ENCODE results near the gene RUSC2.

RUSC2 gene

DNA sequence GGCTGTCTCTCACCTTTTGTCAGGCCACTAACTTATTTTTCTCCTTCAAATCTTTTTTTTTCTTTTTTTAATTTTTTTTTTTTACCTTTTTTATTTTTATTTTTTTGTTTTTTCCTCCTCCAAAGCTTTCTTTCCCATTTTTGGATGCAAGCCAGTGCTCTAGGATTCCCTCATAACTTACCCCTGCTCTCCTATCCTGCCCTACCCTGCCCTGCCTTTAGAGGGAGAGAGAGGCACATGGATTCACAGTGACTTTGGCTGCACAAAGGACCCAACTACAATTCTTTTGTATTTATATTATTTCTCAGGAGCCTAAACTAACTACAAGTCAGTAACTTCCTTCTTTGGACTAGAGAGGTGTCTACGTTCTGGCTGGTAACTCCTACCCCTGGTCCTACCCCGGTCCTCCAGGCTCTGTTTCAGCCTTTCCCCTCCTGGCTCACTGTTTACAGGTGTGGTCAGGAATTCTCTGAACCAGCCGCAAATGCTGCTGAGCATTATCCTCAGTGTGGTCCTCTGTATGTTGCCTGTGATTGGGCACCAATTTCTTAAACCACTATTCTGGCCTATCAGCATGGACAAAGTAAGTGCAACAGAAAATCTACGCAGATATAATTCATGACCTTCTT lies 8.4 kb upstream of the RUSC2 start:
- TF ChIP-seq, protein P1, sequence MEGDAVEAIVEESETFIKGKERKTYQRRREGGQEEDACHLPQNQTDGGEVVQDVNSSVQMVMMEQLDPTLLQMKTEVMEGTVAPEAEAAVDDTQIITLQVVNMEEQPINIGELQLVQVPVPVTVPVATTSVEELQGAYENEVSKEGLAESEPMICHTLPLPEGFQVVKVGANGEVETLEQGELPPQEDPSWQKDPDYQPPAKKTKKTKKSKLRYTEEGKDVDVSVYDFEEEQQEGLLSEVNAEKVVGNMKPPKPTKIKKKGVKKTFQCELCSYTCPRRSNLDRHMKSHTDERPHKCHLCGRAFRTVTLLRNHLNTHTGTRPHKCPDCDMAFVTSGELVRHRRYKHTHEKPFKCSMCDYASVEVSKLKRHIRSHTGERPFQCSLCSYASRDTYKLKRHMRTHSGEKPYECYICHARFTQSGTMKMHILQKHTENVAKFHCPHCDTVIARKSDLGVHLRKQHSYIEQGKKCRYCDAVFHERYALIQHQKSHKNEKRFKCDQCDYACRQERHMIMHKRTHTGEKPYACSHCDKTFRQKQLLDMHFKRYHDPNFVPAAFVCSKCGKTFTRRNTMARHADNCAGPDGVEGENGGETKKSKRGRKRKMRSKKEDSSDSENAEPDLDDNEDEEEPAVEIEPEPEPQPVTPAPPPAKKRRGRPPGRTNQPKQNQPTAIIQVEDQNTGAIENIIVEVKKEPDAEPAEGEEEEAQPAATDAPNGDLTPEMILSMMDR (IDR thresholded peaks at IDR 0.05; ENCODE audit: extremely low read depth, insufficient read depth, missing control alignments) = peak; percentile 66
- in situ Hi-C loops (cut with MboI; ENCODE audit: low pct_unique_long_range_greater_than_20kb, low sequenced_read_pairs, unreplicated experiment) = no loop called here
- DNase-seq (ENCODE audit: low spot score) = peak; percentile 36

DNA sequence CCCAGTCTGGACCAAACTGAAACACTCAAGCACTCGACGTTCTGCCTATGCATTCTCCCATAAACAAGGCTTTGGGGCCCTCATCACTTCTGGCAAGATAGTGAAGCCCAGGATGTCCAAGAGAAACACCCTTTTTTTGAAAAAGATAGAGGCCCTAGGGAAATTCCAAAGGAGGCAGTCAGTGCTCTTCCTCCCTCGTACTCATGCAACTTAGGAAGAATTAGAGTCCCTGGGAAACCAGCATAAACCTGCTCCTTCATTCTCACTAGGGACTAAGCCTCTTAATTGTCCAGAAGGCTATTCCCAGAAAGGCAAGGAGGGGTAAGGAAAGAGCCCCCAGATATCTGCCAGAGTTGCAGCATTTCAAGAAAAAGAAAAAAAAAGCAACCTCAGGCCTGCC lies 7.8 kb upstream of the RUSC2 start:
- DNase-seq (ENCODE audit: low spot score) = no peak
- in situ Hi-C loops (cut with MboI; ENCODE audit: low pct_unique_long_range_greater_than_20kb, low sequenced_read_pairs, unreplicated experiment) = no loop called here
- TF ChIP-seq, protein P1 (IDR thresholded peaks at IDR 0.05; ENCODE audit: extremely low read depth, insufficient read depth, missing control alignments) = no peak

DNA sequence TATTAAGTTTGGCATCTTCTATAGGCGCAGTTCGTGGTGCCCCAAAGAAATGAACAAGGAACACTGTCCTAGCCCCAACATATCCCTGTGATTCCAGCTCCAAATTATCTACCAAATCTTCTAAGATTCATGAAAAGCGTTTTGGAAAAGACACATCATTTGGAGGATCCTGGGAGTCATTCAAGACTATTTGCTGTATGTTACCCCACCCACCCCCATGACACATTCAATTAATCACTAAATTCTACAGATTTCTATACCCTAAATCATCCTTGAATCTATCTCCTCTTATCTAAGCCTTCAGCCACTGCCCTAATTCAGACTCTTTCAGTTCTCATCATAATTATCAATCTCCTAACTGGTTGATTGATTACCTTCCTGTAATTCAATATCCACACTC lies 5.5 kb upstream of the RUSC2 start:
- TF ChIP-seq, protein P1 (IDR thresholded peaks at IDR 0.05; ENCODE audit: extremely low read depth, insufficient read depth, missing control alignments) = no peak
- in situ Hi-C loops (cut with MboI; ENCODE audit: low pct_unique_long_range_greater_than_20kb, low sequenced_read_pairs, unreplicated experiment) = no loop called here
- no peak for DNase-seq (ENCODE audit: low spot score)

DNA sequence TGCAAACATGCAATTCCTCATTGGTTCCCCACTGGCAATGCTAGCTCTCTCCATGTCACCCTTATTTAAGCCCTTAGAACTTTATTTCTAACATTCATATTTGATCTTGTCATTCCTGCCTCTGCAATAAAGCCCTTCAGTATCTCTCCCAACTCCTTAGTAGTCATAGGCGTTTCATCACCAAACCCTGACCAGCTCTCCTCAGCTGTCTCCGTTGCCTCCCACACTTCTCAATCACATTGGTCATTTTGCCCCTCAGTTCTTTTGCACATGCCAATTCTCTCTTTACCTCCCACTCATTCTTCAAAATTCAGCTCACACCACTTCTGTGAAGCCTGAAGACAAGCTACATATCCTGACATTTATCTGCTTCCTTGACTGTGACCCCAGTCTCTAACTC lies 2.8 kb upstream of the RUSC2 start:
- no peak for DNase-seq (ENCODE audit: low spot score)
- in situ Hi-C loops (cut with MboI; ENCODE audit: low pct_unique_long_range_greater_than_20kb, low sequenced_read_pairs, unreplicated experiment) = no loop called here
- TF ChIP-seq, protein P1 (IDR thresholded peaks at IDR 0.05; ENCODE audit: extremely low read depth, insufficient read depth, missing control alignments) = no peak

DNA sequence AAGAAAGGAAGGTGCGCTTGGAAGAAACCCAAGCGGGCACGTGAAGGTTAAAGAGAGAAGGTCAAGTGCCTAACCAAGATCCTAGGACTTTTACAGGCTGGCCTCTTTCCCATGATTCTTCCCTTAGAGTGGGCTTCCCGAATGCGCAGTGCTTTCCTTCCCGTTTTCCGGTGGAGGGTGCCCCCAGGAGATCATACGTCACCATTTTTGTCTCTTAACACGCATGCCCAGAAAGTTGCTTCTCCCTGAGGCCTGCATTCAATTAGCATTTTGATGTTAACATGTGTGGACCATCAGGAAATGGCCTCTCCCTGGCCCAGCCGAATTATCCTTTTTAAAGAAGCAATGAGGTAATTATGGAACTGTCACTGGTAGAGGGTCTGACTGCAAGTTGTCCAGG lies 1.9 kb upstream of the RUSC2 start:
- TF ChIP-seq, protein P1 (IDR thresholded peaks at IDR 0.05; ENCODE audit: extremely low read depth, insufficient read depth, missing control alignments) = no peak
- no peak for DNase-seq (ENCODE audit: low spot score)
- in situ Hi-C loops (cut with MboI; ENCODE audit: low pct_unique_long_range_greater_than_20kb, low sequenced_read_pairs, unreplicated experiment) = no loop called here

DNA sequence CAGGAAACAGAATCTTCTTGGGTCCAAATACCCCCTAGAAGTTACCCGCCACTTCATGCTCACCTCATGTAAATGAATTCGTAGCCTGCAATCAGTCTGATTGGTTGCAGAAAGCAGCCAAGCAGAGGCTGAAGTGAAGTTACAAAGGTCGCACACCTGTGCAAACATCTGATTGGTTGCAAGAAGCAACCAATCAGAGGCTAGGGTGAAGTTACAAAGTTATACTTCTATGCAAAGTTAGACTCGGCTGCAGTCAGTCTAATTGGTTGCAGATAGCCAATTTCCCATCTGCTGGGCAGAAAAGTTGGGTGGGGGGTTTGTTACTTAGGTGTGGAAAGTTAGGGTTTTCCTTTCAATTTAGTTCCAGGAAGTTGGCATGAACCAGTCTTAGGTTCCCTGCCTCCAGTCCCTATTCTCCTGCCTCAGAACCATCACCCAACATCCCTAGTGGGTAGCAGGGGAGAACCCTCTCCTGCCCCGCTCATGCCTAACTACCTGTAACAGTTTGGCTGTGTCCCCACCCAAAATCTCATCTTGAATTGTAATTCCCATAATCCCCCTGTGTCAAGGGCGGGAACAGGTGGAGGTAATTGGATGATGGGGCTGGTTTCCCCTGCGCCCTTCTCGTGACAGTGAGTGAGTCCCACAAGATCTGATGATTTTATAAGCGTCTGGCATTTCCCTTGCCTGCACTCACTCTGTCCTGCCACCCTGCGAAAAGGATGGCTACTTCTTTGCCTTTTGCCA lies 1.2 kb upstream of the RUSC2 start:
- DNase-seq (ENCODE audit: low spot score) = no peak
- TF ChIP-seq, protein P1 (IDR thresholded peaks at IDR 0.05; ENCODE audit: extremely low read depth, insufficient read depth, missing control alignments) = no peak
- in situ Hi-C loops (cut with MboI; ENCODE audit: low pct_unique_long_range_greater_than_20kb, low sequenced_read_pairs, unreplicated experiment) = no loop called here
